ENCODE data around the gene GATA2.

The GATA2 gene

GRCh38 chr3:128453501-128454309 is 39.3 kb downstream of the GATA2 start:
- DNase-seq: no peak

DNA sequence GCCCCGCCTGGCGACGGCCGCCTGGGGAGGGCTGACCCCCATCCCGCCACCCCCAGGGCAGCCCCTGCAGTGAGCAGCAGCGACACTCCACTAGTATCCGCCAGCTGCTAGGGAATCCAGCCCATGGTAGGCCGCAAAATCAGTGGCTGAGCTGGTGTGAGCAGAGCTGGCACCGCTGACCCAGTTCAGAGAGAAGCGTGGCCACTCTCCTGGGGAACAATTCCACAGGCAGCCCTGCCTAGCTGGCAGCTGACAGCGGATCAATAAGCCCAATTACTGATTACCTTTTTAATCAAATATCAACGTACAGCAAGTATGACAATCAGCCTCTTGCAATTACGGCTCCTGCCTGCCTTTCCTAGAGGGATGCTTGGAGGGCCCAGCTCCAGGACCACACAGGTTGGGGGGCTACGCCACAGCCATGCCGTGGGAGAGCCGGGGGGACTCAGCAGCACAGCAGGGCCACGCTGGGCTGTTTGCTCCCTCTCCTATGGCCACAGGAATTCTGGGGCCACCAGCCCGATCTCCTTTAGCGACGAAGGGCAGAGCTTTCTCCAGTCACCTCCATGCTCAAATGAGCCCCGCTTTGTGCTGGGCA is 40.2 kb downstream of the GATA2 start:
- DNase-seq: no peak

GRCh38 chr3:128452120-128452519 is 40.9 kb downstream of the GATA2 start:
- no peak for DNase-seq

- DNase-seq: no peak
Measured at GRCh38 chr3:128449111-128449638, 43.8 kb downstream of the GATA2 start.

GRCh38 chr3:128448491-128448890 is 44.5 kb downstream of the GATA2 start:
- no peak for DNase-seq

GRCh38 chr3:128447561-128448013 is 45.4 kb downstream of the GATA2 start:
- no peak for DNase-seq

- no peak for DNase-seq
Measured at GRCh38 chr3:128446821-128447220, 46.2 kb downstream of the GATA2 start.

- no peak for DNase-seq
Measured at GRCh38 chr3:128445357-128445756, 47.6 kb downstream of the GATA2 start.

DNA sequence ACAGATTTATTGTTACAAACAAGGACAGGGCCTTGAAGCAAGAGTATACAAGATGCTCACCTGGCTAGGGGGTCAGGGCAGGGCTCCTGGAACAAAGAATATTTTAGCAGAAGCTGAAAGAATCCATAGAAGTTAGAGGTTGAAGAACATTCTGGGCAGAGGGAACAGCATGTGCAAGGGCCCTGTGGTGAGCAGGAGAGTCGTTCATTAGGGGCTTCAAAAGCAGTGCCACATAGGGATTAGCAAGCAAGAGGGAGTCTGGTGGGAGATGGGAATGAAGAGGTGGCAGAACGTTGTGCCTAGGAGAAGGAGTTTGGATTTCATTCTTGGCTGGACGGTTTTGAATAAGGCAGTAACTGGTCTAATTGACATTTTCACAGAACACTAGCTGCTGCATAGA is 49.2 kb downstream of the GATA2 start:
- no peak for DNase-seq

DNA sequence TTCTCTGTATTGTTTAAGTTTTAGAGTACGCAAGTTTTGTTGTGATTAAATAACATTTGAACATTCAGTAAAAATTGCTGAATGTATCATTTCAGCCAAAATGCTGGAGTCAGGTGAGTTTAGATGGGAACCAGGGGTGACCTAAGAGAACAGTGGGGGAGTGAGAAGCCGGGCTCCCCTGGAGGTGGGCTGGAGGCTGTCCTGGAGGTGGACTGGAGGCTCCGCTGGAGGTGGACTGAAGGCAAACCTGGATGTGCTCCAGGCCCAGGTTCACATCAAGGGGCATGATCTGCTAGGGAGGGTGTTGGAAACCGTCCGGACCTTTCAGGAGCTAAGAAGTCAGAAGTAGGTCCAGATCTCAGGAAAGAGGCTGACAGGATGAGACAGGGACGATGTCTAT is 50.1 kb downstream of the GATA2 start:
- DNase-seq: no peak

DNA sequence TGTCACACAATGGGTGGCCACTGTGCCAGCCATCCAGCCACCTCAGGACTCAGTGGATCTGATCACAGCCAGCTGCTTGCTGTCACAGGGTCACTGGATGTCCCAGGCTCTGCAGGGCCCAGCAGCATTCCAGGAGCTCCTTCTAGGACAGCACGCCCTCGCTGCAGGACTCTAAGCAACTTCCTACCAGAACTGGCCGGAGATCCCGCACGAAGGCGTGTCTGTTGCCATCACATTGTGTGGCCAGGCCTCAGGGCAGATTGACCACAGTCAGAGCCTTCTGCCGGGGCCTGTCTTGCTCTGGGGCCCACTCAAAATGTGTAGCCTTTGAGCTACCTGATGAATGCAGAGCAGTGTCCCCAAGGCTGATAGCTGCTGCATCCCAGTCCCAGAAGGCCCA is 50.9 kb downstream of the GATA2 start:
- DNase-seq: no peak

DNA sequence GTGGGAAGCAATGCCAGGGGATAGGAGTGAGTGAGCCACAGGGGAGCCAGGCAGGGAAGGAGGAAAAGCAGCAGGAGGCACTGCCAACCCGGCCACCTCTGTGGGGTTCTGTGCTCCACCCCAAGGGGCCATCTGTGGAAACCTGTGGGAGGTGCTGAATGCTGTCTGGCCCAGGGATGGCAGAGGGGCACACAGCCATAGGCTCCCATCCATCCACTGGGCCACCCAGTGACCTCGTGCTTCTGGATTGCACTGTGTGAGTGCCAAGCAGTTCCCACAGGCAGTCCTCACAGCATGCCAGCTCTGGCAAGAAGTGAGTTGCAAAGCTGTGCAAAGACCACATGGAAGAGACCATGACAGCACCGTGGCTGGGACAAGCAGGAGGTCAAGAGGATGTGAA is 53.8 kb downstream of the GATA2 start:
- DNase-seq: no peak

DNA sequence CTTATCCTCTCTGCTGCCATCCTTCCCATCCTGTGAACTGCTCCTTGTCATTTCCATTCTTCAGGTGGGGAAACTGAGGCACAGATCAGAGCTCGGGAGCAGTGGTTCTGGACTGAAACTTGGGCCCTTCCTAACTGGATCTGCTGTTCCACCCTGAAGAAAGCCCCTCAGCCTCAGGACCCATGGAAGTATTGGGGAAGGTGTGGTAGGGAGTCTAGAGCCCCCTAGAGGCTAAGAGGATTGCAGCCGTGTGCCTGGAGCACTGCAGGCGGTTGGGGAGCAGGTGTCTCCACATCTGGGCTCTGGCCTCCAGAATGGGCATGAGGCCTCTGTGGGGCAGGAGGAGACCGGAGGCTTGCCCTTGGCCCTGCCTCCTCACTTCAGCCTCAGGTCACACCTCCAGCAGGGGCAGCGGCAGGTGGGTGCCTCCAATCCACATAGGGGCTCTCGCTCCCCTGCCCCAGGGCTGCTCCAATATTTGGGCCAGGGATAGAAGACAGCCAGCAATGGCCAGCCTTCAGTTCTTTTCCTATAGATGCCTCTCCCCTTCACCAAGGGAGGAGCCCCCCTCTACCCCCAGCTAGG is 54.4 kb downstream of the GATA2 start:
- no peak for DNase-seq

DNA sequence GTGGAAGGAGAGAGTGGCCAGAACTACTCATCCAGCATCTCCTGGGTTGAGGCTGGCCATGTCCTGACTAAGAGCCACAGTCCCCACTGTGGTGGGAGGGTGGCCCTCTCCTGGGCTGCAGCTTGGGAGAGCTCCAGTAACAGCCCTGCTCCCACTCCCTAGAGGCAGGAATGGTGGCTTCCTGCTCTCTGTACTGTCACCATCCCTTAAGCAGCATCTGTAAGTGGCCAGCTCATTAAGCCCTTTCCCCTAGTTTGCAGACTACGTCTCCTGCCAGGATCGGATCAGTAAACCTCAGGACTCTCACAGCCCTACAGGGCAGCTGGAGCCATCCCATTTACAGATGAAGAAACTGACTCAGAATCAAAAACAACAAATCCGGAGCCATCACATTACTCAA is 56.8 kb downstream of the GATA2 start:
- DNase-seq: no peak

- no peak for DNase-seq
Measured at GRCh38 chr3:128435561-128435960, 57.4 kb downstream of the GATA2 start.

GRCh38 chr3:128435058-128435457 is 57.9 kb downstream of the GATA2 start:
- no peak for DNase-seq

DNA sequence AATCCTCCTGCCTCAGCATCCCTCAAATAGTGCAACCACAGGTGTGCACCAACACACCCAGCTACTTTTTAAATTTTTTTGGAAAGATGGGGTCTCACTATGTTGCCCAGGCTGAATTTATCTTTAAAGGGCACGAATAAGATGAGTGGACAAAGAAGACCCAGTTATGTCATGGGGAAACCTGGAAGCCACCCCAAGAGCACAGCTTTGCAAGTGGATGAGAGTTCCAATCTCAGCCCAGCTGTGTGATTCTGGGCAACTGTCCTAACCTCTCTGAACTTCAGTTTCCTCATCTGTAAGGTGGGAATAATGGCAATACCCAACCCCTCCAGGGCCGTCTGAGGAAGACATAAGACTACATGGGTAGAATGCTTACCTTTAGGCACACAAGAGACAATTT is 58.5 kb downstream of the GATA2 start:
- no peak for DNase-seq

GRCh38 chr3:128433837-128434165 is 59.2 kb downstream of the GATA2 start:
- no peak for DNase-seq

DNA sequence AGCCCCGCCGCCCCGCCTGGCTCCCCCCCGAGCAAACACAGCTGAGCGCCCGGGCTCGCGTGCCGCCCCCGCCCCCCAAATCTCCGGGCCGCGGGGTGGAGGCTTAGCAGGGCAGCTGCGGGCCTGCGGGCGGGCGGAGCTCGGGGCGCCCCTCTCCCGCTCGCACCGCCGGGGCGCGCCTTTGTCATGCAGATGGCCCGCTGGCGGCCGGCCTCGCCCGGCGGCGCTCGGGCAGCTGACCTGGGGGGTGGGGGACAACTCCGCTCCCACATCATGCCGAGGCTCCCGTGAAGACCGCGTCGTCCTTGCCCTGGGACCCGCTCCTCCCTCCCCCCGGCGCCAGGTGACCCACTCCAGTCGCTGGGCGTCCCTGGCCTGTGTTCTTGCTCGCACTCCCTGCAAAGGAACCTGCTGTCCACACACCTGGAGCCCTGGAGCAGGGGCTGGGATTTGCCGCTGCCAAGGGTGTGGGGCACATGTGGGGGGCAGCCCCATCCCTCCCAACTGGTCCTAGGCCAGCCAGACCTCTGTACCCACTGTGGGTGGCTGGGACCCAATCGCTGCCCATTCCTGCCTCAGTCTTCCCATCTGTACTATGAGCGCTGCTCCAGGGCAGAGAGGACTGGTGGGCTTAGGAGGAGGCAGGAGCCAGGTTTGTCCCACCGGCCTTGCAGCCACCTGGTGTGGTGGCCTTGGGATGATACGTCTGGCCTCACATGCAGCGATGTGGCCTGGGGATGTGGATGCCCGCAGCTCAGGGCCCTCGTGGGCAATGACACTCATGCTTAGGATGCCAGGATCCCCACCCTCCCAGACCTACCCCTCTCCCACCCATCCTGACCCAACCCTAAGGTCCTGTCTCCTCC is 59.8 kb downstream of the GATA2 start:
- no peak for DNase-seq

- DNase-seq: no peak
Measured at GRCh38 chr3:128432301-128432970, 60.6 kb downstream of the GATA2 start.

DNA sequence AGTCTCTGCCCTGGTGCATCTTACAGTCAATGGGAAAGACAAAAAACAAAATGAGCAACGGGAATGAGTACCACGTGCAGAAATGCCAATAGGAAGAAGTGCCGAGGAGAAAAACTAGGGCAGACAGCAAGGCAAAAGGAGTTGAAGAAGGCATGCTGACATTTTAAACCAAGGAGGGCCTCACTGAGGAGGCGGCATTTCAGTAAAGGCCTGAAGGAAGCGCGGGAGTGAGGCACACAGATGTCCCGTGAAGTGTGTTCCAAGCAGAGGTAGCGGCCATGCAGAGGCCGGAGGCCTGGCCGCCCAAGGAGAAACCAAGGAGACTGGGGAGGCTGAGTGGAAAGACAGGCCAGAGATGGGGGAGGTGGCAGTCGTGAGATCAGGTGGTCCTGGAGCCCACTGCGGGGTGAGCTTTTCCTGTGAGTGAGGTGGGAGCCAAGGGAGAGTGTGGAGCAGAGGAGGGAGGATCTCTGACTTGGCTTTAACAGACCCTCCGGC is 61.1 kb downstream of the GATA2 start:
- DNase-seq: no peak

- DNase-seq: no peak
Measured at GRCh38 chr3:128430731-128431130, 62.3 kb downstream of the GATA2 start.
